Cardiac muscle cell (in vitro differentiated cells and primary cell): ENCODE data around the gene EXOC5. TPM values are rescaled to one million over a fixed set of nuclear protein-coding genes. Genes with fewer than 3 reads are reported as not detected.
A peak's percentile ranks its signal among the peaks of the same experiment; 100 is the strongest.
"Not testable (repeated sequence)": the region's sequence is repeated elsewhere in the genome, so short reads cannot be mapped to it uniquely, and the experiment has no call there.

Experiments used
- DNase-seq, 2 donors: peaks; one replicate each; pipeline versions ENCODE4 v3.0.0 to v3.0.0-alpha.2; 2010 to 2017; ENCODE audit warnings: low read depth in 1 of 2, low spot score in 1 of 2
- H3K27ac ChIP-seq: fragments of 200-600 bp; sonication (generic); 2 replicates; pipeline ENCODE4 v1.5.1; 2016
- H3K27me3 ChIP-seq: fragments of 200-600 bp; sonication (generic); 2 replicates; pipeline ENCODE4 v1.6.0; 2016; ENCODE audit warnings: control low read depth
- H3K36me3 ChIP-seq: fragments of 200-600 bp; sonication (generic); 2 replicates; pipeline ENCODE4 v1.5.1; 2016; ENCODE audit warnings: control low read depth
- H3K4me1 ChIP-seq: fragments of 200-600 bp; sonication (generic); 2 replicates; pipeline ENCODE4 v1.8.1; 2017; ENCODE audit warnings: low read depth, mild to moderate bottlenecking, mixed run types
- H3K4me3 ChIP-seq: fragments of 200-600 bp; sonication (generic); 2 replicates; pipeline ENCODE4 v1.5.1; 2016; ENCODE audit warnings: mild to moderate bottlenecking
- H3K9me3 ChIP-seq: fragments of 200-600 bp; sonication (generic); 2 replicates; pipeline ENCODE4 v1.5.1; 2017; ENCODE audit warnings: low read depth, mild to moderate bottlenecking, control low read depth
- polyA plus RNA-seq: library from polyadenylated mRNA; unstranded; fragments of >200 nt; fragmentation: Nextera tagmentation; extraction: Ambion mirVana; gene quantifications from 2 replicates; pipeline ENCODE4 v1.2.1, GENCODE V29; 2016
- total RNA-seq: library from RNA; depleted of rRNA; stranded (reverse); fragments of >200 nt; gene quantifications from 2 replicates; pipeline ENCODE4 v1.2.3, GENCODE V29; 2016
- TF ChIP-seq, protein P1 (sequence below): IDR thresholded peaks from 2 replicates; pipeline ENCODE4 v1.5.1; 2012; ENCODE audit warnings: low read depth, mild to moderate bottlenecking, low read length

EXOC5 gene
- total and polyA plus RNA-seq, 2 experiments from 2014 or later = 61.9 to 73.4 TPM

DNA sequence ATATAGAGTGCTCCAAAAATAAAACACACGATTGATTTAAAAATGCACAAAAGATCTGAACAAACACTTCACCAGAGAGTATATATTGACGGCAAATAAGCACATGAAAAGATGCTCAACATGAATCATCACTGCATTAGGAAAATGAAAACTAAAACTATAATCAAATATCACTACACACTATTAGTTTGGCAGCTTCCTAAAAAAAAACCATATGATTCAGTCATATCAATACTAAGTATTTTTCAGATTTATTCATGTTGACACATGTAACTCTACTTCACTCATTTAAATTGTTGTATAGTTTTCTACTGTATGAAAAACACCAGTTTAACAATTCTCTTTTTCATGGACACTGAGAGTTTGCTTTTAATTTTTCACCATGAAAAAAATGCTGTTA, 41.6 kb downstream of the EXOC5 start:
- H3K9me3 ChIP-seq = no peaks in the 10 kb centered on the region
- no peak overlapping the region for H3K4me3 ChIP-seq
- TF ChIP-seq, protein P1, sequence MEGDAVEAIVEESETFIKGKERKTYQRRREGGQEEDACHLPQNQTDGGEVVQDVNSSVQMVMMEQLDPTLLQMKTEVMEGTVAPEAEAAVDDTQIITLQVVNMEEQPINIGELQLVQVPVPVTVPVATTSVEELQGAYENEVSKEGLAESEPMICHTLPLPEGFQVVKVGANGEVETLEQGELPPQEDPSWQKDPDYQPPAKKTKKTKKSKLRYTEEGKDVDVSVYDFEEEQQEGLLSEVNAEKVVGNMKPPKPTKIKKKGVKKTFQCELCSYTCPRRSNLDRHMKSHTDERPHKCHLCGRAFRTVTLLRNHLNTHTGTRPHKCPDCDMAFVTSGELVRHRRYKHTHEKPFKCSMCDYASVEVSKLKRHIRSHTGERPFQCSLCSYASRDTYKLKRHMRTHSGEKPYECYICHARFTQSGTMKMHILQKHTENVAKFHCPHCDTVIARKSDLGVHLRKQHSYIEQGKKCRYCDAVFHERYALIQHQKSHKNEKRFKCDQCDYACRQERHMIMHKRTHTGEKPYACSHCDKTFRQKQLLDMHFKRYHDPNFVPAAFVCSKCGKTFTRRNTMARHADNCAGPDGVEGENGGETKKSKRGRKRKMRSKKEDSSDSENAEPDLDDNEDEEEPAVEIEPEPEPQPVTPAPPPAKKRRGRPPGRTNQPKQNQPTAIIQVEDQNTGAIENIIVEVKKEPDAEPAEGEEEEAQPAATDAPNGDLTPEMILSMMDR = no peak
- no peaks in the 10 kb centered on the region for H3K4me1 ChIP-seq
- H3K27me3 ChIP-seq = no peaks in the 10 kb centered on the region
- no peak overlapping the region for H3K27ac ChIP-seq
- peaks cover 44% of the 10 kb centered on the region for H3K36me3 ChIP-seq
- no peak for DNase-seq

DNA sequence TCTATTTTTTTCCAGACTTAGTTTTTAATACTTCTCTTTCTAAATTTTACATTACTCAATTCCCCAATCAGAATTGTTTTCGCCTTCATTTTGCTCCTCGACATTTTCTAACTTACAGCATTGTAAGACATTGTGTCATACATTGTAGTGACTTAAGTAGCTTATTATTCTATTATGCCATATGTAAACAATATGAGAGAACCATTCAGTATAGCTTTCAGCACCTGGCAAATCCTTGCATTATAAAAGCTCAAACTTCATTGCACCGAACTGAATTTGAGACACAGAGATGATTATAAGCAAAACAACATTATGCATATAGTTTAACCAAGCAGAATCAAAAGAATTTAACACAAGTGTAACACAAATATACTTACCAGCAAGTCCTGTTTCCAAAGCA, 46.8 kb downstream of the EXOC5 start:
- Histone ChIP-seq H3K36me3 (peaks cover 17% of the 10 kb centered on the region), H3K4me3 (no peak overlapping the region), H3K27ac (no peak overlapping the region), H3K27me3 (no peaks in the 10 kb centered on the region), H3K4me1 (no peaks in the 10 kb centered on the region), H3K9me3 (no peaks in the 10 kb centered on the region)
- TF ChIP-seq, protein P1 = no peak
- DNase-seq = no peak

DNA sequence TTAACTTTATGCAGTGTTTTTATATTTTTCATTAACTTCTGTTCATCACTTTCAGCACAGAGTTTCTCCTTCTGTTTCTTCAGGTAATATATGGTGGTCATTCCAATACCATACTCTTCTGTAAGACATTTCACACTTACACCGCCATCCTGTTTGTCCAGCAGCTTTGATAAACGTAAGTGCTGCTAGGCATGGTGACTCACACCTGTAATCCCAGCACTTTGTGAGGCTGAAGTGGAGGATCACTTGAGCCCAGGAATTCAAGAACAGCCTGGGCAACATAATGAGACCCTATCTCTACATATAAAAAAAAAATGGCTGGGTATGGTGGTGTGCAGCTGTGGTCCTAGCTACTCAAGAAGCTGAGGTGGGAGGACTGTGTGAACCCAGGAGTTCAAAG, 55.8 kb downstream of the EXOC5 start:
- no peaks in the 10 kb centered on the region for H3K4me1 ChIP-seq
- peaks cover 29% of the 10 kb centered on the region for H3K36me3 ChIP-seq
- no peak for DNase-seq
- H3K9me3 ChIP-seq = no peaks in the 10 kb centered on the region
- H3K27me3 ChIP-seq = no peaks in the 10 kb centered on the region
- no peak overlapping the region for H3K4me3 ChIP-seq
- TF ChIP-seq, protein P1 = no peak
- H3K27ac ChIP-seq = no peak overlapping the region

DNA sequence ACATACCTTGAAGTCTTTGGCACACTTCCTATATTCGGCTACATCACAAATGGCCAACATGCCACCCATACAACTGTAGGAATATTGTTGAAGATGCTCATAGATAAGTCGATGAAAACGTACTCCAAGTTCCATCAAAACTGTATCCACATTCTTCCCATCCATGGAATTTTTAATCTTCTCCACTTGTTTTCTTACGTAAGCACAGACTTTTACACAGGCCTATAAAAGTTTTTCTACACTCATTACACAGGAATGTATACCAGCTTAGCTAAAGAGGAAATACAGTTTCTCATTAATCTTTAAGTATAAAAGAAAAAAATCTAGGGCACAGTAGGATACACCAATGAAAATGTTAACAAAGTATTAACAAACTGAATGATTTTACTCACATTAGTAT, 59.1 kb downstream of the EXOC5 start:
- Histone ChIP-seq H3K9me3 (no peaks in the 10 kb centered on the region), H3K27ac (no peak overlapping the region), H3K4me3 (no peak overlapping the region), H3K36me3 (peaks cover 24% of the 10 kb centered on the region), H3K4me1 (no peaks in the 10 kb centered on the region), H3K27me3 (no peaks in the 10 kb centered on the region)
- TF ChIP-seq, protein P1 = no peak
- DNase-seq = peak in 1 of 2 donors; percentile 22

DNA sequence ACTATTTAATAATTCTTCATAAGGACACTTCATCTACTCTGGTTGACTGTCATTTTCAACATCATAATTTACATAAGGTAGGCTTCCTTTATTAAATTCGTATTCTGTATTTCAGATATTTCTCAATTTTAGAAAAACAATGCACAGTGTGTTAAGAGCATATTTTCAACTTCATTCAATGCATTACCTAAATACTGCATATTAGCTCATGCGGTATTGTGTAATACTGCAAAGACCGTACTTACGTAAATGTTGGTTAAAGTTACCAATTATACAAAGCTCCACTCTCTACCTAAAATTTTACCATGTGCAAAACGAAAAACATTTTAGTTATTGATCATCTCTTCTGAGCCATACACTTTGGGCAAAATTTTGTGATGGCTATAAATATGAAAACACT, 62.8 kb downstream of the EXOC5 start:
- Histone ChIP-seq H3K4me3 (no peak overlapping the region), H3K27me3 (no peaks in the 10 kb centered on the region), H3K9me3 (no peaks in the 10 kb centered on the region), H3K4me1 (no peaks in the 10 kb centered on the region), H3K36me3 (peaks cover 11% of the 10 kb centered on the region), H3K27ac (no peak overlapping the region)
- no peak for DNase-seq
- TF ChIP-seq, protein P1 = no peak

DNA sequence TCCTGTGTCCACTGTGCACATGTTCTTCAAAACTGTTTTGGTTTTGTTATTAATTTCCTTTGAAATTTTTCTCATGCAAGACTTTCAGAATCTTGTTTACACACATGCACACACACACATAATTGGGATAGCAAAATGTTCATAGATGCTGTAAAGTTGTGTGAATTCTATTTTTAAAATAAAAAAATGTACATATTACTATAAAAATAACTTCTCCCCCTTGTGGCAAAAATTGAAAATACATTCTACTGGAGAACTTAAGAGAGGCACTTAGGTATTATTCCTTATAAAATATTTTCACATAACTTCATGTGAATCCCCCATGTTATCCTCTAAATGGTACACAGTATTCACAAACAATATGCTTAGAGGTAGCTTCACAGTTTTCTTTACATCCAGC, 66.0 kb downstream of the EXOC5 start:
- not testable (repeated sequence) for H3K9me3 ChIP-seq, H3K36me3 ChIP-seq, H3K27me3 ChIP-seq, H3K27ac ChIP-seq, H3K4me3 ChIP-seq, H3K4me1 ChIP-seq, DNase-seq
- TF ChIP-seq, protein P1 = peak; percentile 16
